ENCODE results near the gene ENOSF1. TPM values are rescaled to one million over a fixed set of nuclear protein-coding genes. Genes with fewer than 3 reads are reported as not detected.
"Not testable (repeated sequence)": the region's sequence is repeated elsewhere in the genome, so short reads cannot be mapped to it uniquely, and the experiment has no call there.

ENOSF1 gene
- total RNA-seq, 1 experiment from 2014 or later: 26.2 TPM

DNA sequence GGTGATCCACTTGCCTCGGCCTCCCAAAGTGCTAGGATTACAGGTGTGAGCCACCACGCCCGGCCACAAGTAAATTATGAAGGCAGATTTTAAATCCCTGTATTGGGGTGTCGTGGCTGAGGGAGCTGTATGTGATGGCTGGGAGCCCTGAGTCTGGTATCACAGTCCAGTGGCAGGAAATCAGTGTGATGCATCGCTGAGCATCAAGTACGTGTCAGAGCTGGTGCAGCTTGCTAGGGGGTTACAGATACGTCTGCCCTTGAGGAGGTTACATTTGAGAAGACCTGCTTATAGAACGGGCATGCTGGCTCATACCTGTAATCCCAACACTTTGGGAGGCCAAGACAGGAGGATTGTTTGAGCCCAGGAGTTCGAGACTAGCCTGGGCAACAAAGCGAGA, 4.3 kb downstream of the ENOSF1 start:
- no peak for DNase-seq (ENCODE audit: low read depth)

DNA sequence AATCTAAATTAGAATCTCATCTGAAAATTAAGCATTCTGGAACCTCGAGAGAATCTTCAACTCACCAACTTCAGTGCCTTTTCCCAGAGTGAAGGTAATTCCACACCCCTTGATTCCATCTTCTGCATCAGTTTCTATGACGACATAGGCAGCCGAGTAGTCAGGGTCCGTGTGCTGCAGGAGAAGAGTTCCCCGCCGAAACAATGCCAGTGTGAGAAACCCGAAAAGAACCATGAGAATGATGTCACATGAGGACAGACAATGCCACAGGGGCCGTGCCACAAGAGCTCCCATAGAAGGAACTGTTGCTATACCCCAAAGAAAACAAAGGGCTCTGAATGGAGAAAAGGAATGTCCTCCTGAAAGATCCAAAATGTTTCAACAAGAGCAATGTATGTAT, 6.0 kb downstream of the ENOSF1 start:
- no peak for DNase-seq (ENCODE audit: low read depth)

DNA sequence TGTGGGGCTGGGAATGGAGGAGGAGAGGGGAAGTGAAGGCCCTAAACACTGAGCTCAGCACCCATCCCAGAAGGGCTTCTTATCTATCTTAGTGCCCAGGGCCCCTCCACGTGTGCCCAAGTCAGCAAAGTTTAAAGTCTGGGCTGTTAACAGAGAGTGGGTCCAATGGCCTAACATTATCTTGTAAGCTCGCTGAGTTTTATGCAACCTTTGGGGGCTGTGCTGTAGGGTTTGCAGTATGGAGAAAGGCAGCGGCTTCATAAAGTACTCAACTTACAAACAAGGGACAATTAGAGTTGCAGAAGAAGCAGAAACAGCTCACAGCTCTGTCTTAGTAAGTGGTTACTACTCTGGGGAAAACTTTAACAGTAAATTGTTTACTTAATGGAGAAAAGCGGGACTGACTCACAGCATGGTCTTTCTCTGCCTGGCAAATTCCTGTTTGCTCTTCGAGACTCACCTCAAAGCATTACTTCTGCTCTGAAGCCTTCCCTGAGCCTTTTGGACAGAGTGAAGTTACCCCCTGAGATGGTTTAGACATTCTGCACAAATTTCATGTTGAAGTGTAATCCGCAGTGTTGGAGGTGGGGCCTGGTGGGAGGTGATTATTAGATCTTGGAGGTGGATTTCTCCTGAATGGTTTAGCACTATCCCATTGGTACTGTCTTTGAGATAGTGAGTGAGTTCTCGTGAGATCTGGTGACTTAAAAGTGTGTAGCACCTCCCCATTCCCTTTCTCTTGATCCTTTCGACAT, 9.0 kb downstream of the ENOSF1 start:
- DNase-seq (ENCODE audit: low read depth): peak; percentile 72

- DNase-seq (ENCODE audit: low read depth): no peak
These were observed 14.6 kb downstream of the ENOSF1 start for GRCh38 chr18:697800-698199.

DNA sequence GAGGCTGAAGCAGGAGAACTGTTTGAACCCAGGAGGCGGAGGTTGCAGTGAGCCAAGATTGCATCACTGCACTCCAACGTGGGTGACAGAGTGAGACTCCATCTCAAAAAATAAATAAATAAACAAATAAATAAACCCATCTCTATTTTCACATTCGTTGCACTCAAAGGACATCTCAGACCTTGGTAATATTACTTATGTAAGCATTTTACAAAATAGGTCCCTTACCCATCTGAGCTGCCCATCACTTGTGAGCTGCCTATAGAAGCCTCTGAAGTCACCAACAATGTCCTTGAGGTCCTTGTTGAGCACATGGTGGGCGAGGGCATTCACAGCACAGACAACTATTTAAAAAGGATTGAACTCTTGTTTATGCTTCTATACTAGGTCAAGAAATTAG, 15.4 kb downstream of the ENOSF1 start:
- DNase-seq (ENCODE audit: low read depth): no peak

GRCh38 chr18:693466-694187, 18.8 kb downstream of the ENOSF1 start:
- DNase-seq (ENCODE audit: low read depth): no peak

GRCh38 chr18:692824-693223, 19.6 kb downstream of the ENOSF1 start:
- no peak for DNase-seq (ENCODE audit: low read depth)

DNA sequence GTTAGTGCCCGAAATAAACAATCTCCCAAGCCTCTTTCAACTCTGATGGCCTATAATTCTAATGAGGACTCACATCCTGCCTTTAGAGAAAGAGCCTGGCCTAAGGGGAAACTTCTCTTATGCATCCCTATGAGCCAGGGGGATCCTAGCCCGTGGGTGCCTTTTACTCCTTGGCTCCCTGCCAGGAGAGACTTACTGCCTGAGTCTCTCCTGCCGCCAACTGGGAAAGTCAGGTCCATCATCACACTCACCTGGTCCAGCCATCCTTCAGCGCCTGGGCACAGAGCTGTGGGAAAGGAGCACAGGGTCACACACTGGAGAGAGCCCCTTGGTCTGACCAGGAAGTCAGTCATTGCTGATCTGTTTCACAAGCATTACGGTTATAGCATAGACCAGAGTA, 24.1 kb downstream of the ENOSF1 start:
- DNase-seq (ENCODE audit: low read depth): no peak

DNA sequence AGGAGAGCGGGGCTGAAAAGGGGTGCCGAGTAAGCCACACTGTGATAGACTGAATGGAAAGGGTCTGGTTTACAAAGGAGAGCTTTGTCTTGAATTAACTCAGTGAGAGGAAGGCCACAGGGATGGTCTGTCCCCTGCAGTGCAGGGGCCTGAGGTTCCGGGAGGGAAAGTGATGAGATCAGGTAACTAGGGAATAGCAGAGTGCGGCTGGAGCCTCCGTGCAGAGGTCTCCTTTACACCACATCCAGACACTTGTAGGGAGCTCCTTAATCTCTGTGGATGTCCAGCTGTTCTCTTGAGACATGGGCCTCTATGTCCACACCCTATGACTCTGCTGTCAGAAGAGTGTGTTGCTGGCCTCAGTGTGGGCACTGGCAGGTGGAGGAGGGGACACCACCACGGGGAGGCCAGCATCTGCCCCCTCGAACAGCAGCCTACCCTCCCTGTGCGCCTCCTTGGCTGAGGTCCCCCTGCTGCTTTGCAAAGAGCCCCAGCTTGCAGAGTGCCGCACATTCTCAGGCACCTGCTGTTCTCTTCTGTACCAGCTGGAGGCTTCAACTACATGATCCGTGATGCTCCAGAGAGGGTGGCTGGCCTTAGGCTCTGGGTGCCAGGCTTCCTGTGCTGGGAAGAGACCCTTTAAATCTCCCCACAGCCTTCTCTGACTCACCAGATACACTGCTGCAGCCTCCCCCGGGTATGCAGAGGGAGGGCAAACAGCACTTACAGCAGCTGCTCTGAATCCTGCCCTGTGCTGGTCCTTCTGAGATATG, 25.9 kb downstream of the ENOSF1 start:
- DNase-seq (ENCODE audit: low read depth): peak; percentile 73

- no peak for DNase-seq (ENCODE audit: low read depth)
These were observed 27.0 kb downstream of the ENOSF1 start for GRCh38 chr18:685438-685837.

DNA sequence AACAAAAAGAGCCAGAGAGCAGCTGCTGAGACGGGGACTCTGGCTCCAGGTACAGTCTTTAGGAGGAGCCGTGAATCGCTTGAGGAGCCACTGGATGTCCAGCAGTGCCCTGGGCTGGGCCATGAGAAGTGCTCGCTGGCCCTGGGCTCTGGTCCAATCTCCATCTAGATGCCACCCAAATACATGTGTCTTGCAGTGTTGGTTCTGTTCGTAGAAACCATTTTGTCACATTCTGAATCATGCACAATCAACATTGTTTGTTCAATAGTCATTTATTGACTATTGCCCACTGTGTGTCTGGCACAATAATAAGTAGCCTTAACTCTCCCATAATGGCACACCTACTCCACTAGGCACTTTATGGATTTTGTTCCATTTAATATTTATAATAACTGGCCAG, 28.9 kb downstream of the ENOSF1 start:
- DNase-seq (ENCODE audit: low read depth): no peak

- no peak for DNase-seq (ENCODE audit: low read depth)
These were observed 29.6 kb downstream of the ENOSF1 start for GRCh38 chr18:682833-683232.

- not testable (repeated sequence) for DNase-seq (ENCODE audit: low read depth)
These were observed 30.0 kb downstream of the ENOSF1 start for GRCh38 chr18:682416-682815.

- DNase-seq (ENCODE audit: low read depth): no peak
These were observed 30.4 kb downstream of the ENOSF1 start for GRCh38 chr18:681985-682384.

DNA sequence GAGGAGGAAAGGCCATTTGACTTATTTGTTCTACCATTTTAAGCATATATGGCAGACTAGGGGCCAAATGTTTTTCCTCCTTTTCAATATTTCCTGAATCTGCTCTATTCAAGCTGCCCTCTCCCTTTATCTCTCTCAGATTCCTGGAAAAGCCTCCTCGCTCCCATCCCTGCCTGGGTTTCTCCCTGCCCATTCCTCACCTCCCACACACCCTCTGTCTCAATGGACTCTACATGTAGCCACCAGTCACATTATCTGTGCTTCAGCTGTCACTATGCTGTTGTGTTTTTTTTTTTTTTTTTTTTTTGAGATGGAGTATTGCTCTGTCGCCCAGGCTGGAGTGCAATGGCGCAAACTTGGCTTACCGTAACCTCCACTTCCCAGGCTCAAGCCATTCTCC, 32.0 kb downstream of the ENOSF1 start:
- no peak for DNase-seq (ENCODE audit: low read depth)

DNA sequence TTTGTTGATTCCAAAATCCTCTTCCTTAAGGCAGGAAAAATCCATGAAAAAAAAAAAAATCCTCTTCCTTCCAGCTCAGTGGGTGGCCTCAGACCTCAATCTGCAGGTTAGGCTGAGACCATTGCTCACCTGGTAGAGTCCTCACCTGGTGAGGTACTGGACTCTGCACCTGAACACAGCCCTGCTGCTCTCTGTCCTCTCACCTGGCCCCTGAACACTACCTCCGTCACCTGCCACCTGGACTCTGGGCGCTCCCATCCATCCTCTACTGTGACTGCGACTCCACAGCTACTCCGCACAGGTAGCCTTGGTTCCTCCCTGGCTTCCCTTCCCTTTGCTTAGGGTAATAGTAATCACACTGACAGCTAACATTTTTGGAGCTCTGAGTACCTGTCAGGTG, 32.9 kb downstream of the ENOSF1 start:
- DNase-seq (ENCODE audit: low read depth): no peak

GRCh38 chr18:678482-679182, 33.8 kb downstream of the ENOSF1 start:
- no peak for DNase-seq (ENCODE audit: low read depth)

- peak; percentile 20 for DNase-seq (ENCODE audit: low read depth)
These were observed 34.5 kb downstream of the ENOSF1 start for GRCh38 chr18:677951-678381.

DNA sequence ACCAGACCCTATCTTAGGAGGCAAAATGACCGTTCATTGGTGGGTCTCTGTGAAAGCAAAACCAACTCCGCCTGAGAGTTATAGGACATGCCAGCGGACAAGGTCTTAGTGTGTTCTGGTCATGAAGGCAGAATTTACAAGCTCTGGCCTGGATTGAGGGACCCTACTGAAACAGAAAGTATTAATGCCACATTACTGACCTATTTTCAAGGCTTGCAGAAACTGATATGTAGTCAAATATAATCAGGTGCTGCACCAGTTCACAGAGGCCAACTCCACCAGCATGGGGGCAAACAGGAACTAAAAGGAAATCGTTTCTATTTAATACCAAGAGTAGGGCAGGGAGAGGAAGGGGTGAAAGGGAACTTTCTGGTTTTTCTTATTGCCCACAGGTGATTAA, 35.3 kb downstream of the ENOSF1 start:
- no peak for DNase-seq (ENCODE audit: low read depth)

DNA sequence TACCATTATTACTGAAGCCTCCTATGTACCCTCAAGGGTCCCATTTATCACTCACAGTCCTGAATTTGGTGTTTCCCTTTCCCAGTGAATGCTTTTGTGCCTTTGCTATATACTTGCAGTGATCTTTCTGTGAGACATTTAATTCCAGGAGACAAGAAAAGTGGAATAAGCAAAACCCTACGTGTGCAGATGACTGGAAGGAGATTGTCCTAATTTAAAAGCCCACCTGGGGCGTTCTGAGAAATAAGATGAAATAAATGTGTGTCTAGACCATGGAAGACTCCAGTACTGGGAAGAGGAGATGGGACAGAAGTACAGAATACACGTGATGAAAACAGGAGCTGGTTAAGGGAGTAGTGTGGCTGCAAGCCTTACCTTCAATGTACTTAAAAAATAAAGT, 35.7 kb downstream of the ENOSF1 start:
- DNase-seq (ENCODE audit: low read depth): no peak

- no peak for DNase-seq (ENCODE audit: low read depth)
These were observed 36.4 kb downstream of the ENOSF1 start for GRCh38 chr18:676069-676468.

- DNase-seq (ENCODE audit: low read depth): no peak
These were observed 37.1 kb downstream of the ENOSF1 start for GRCh38 chr18:675307-675706.
